Stimulated activated CD4-positive, alpha-beta T cell treated with anti-CD3 and anti-CD28 coated beads, Interleukin-12 subunit alpha, Interleukin-12 subunit beta, amount 100 ng/mL, for 4 hours (primary cell): ENCODE results near the gene ADI1.
"Not testable (repeated sequence)": the region's sequence is repeated elsewhere in the genome, so short reads cannot be mapped to it uniquely, and the experiment has no call there.

Source experiments
- DNase-seq: peaks from one replicate; pipeline ENCODE4 v3.0.0-alpha.2; 2020

ADI1 gene

DNA sequence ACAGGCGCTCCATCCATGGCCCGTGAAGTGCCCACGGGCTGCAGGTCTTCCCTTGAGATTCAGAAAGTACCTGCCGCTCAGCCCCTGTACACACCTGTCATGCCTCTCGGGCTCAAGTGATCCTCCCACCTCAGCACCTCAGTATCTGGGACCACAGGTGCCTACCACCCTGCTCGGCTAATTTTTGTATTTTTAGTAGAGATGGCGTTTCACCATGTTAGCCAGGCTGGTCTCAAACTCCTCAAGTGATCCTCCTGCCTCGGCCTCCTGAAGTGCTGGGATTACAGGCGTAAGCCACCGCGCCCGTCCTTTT, 26.9 kb downstream of the ADI1 start:
- not testable (repeated sequence) for DNase-seq

DNA sequence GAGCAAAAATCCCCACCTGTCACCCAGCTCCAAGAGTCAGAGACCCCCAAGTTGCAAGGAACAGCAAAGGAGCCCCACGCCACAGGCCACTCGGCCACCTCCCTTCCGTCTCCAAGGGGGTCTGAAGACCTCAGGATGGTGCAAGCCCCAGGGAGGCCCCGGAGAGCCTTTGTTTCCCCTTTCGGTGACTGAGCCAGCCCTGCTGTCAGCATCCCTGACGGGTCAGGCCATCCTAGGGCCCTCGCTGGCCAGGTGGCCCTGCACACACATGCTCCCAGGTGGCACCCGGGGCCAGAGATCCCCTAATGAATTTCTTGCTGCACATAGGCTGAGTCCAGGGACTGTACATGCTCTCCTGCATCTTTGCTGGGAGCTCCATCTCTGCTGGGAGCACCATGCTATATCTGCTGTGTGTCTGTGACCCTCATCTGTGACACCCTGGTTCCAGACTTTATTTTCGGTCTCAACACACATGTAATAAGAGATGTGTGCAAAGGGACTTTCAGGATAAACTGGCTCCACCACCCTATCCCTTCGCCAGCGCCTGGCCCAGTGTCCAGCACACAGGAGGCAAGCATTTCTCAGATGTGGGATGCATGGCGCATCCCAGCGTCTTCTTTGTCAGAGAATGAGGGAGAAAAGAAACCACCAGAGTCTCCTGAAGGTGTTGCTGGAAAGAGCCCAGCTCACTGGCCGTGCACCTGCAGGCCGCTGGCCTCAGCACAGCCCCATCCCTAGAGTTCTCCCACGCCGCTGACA, 27.4 kb downstream of the ADI1 start:
- DNase-seq = no peak

DNA sequence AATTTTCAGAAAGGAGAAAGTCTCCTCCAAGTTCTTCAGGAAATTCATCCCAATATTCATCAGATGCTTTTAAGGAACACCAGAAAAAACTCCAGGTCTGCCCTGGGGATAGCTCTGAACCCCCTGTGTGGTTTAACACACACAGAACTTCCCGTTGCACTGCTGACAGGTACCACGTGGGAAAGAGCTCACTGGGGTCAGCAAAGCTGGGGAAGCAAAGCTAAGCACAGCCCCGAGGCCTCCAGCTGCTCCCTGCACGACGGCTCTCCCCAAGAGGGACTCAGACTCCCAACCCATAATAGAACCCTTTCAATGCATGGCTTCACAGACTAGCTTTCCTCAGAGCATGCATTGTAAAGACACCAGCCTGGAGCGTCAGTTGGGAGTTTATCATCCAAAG, 28.0 kb downstream of the ADI1 start:
- DNase-seq = no peak

DNA sequence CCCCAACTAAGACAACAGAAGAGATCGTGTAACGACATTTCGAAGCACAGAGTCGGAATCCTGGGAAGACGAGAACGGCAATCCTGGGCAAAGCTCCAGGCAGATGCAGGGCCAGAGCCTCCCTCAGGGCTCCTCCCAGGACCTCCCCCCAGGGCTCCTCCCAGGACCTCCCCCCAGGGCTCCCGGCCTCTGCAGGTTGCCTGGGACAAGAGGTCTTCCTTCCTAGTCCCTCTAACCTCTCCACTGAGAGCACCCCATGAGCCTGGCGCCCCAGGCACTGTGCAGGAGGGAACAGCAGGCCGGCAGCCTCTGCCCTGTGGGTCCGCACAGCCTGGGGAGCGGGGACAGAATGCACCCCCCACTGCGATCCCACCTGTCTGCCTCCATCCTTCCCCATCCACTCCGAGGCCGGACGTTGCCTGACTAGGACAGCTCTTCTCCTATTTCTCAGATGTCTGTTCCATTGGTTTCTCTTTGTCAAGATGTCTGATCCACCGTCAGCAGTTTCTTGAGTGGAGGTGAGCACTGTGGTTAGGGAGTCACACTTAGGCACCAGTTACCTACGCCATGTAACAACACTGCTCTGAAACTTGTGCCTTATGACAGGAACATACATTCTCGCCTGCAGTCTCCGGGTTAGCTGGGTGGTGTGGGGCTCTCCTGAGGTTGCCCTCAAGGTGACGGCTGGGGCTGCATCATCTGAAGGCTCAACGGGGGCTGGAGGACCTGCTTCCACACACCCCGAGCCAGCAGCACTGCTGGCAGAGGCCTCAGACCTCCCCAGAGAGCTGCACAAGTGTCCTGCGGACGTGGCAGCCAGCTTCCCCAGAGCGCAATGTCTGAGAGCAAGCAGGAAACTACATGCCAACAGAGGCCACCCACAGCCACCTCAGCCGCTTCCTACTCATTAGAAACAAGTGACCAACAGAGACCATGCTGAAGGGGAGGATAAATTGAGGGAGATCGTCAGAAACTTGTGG, 28.9 kb downstream of the ADI1 start:
- DNase-seq = no peak

DNA sequence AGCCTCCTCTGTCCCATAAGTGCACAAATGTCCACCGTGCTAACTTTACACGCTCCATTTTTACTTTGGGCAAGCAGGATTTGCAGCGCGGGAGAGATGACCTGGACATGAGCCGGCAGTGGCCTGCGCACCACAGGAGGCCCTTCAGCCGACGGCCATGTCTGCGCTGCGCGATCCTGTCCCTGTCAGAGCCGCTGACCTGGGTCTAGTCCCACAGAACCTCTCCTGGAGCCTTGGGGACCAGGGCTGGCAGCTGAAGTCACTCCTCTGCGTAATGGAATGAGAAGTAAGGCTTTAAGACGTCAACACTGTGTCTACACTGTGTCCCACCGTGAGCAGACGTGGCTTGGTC, 29.6 kb downstream of the ADI1 start:
- DNase-seq = no peak

DNA sequence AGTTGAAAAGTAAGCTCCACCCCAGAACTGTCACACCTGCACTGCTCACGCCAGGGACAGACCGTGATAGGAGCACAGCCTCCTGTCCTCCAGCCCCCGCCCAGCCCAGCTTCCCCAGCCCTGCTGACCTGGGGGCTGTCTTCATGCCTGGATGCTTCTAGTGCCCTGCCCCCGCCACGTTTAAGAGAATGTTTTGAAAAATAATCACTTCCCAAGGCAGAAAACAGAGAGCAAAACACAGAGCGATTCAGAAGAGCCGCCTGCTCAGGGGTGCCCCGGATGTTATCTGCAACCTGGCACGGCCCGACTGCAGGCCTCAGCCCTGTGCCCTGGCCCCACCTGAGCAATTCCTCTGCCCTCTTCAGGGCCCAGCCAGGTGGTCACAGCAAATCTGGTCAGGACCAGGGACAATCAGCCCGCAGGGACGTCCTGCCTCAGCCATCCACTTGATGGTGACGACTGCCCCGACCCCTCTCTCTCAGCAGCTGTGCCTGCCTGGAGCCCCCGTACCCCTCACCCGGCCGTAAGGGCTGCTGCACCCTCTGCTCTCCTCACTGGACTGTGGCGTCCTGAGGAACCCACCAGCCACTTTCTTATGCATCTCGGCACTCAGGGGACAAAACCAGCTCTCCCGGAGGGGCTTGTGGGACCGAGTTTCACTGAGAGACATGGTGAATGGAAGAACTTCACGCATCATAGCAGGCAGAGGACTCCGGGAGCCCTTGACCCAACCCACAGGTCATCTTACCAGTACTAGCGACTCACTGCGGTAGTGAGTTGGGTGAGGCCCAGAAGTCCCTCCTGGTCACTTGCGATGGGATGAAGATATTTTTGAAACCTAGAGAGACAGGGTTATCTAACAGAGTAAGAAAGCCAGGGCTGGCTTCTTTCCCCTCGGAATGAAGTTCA, 30.2 kb downstream of the ADI1 start:
- DNase-seq = no peak

DNA sequence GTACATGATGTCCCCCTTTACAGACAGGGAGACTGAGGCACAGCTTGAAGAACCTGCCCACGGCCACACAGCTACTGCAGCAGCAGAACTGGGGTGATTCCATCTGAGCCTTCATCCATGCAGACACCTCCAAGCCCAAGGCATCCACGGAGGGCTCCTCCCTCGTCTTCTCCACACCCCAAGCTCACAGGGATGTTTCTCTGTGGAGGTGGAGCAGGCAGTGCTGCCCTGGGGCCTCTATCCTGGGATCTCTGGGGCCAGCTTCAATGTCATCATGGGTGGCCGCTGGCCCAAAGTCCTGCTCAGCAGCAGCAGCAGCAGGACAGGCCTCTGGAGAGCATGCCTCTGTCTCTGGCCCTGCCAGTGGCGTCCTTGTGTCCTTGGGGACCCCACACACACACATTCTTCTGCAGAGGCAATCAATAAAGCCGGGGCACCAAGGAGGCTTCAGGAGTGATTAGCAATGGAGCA, 31.2 kb downstream of the ADI1 start:
- DNase-seq = no peak

DNA sequence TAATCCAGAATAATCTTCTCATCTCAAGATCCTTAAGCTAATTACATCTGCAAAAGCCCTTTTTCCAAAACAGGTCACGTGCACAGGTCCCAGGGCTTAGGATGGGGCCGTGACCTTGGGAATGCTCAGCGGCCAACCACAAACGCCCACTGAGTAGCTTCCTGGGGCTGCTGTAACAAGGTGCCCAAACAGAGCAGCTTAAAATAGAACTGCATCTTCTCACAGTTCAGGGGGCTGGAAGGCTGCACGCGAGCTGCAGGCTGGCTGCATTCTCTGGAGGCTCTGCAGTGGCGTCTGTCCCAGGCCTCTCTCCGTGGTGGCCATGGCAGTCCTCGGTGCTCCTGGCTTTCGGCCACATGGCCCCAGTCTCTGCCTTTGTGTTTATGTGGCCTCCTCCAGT, 31.9 kb downstream of the ADI1 start:
- DNase-seq = no peak

DNA sequence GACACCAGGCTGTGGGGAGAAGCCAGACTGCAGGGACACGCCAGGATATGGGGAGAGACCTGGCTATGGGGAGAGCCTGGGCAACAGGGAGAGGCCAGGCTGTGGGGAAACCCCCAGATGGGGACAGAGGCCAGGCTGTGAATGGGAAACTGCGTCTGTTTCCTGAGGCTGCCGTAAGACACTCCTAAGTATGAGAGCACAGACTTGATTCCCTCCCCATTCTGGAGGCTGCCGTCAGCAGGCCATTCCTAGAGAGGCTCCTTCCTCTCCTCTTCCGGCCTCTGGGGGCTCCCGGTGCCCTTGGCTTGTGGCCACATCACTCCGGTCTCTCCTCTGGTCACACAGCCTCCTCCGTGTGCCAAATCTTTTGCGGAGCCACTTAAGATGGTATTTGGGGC, 32.3 kb downstream of the ADI1 start:
- DNase-seq = no peak

DNA sequence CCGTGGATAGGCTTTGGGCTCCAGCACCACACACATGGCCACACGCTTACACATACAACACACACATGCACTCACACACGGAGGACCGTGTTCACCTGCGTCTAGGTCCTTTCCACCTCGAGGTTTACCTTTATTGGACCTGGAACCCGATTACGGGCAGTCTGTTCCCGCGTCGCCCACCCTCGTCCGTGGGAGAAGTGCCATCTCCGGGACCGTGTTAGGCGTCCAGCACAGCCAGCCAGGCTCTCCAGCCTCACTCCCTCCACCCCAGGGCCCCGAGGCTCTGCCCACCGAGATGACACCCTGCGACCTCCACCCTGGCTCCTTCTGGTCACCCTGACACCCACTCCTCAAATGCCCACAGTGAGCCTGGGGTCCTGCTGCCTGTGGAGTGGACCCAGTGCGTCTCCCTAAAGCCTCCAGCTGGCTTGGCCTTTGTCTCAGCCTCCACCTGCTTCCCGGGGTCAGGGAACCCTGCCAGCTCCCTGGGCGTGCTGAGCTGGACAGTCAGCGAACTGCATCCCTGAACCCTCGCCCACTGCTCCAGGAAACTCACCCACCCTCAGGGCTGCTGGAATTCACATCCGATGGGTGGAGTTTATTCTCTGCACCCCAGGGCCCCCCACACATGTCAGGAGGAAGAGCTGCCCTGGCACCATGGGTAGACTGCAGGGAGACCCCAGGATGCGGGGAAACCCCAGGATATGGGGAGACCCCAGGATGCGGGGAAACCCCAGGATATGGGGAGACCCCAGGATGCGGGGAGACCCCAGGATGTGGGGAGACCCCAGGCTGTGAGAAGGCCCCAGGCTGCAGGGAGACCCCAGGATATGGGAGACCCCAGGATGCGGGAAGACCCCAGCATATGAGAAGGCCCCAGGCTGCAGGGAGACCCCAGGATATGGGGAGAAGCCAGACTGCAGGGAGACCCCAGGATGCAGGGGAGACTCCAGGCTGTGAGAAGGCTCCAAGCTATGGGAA, 33.0 kb downstream of the ADI1 start:
- DNase-seq = no peak

DNA sequence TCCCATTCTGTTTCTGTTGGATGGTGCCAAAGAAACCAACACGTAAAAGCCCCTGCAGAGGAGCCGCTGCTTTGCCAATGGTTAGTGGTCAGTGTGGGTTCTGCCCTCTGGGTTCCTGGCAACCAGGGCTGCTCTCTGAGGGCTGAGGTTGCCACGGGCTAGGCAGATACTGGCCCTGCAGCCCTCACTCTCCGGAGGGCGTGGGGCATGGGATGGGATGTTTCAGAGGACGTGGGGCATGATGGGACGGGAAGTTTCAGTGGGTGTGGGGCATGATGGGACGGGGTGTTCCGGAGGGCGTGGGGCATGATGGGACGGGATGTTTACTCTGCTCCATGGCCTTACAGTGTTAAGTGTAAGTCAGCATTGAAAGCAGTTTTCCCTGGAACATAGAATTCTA, 34.2 kb downstream of the ADI1 start:
- no peak for DNase-seq

DNA sequence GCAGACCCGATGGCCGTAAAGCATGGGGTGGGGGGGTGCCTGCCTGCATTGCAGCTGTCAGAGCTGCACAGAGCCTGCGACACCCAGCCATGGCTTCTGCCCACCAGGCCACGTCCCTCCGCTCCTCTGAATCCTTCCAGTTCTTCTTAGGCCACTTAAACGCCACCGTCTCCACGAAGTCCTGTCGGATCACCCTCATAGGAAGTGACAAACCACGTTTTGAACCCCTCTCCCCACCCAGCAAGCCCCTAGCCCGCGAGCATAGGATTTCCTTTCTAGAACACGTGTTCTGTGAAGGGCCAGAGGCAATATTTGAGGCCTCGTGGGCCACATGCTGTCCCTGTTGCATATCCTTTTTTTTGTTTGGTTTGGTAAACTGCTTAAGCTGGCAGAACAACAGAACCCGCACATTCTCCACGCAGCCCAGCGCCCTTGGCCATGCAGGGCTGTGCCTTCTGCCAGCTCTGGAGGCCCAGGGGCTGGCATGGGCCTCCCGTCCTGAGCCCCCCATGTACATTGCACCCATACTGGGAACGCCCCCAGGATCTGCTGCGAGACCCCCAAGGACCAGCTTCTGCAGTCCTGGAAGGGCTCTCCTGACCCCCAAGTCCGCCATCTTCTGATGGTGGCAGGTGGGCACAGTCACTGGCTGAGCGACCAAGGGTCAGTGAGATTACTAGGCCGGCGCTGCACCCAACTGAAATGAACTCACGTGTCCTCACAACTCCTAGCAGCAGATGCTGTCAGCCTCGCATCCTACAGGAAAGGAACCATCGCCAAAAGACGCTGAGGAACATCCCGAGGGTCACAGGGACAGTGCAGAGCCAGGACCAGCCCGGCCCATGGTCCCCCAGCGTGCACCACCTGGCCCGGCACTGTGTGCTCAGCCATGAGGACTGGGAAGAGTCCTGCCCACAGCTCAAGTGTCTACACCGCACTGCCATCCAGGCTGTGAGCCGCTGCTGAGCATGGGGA, 35.1 kb downstream of the ADI1 start:
- DNase-seq = no peak

DNA sequence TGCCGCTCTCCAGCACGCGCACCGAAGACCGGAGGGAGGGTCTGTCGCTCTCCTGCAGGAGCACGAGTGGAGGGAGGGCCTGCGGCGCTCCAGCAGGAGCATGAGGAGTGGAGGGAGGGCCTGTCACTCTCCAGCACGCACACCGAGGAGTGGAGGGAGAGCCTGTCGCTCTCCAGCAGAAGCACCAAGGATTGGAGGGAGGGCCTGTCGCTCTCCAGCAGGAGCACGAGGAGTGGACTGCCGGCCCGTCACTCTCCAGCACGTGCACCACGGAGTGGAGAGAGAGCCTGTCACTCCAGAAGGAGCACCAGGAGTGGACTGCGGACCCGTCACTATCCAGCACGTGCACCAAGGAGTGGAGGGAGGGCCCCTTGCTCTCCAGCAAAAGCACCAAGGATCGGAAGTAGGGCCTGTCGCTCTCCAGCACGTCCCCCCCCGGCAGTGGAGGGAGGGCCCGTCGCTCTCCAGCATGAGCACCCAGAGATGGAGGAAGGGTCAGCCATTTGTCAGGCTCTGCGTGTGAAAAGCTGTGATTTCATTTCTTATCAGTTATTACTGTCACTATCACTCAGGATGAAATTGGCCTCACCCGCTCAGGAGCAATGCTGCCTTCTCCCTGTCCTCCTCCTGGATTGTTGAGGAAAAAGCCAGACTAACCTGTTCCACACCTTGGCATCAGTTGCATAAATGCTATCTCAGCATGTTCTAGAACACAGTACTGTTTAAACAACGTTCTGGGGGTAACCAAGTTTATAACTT, 35.9 kb downstream of the ADI1 start:
- no peak for DNase-seq

DNA sequence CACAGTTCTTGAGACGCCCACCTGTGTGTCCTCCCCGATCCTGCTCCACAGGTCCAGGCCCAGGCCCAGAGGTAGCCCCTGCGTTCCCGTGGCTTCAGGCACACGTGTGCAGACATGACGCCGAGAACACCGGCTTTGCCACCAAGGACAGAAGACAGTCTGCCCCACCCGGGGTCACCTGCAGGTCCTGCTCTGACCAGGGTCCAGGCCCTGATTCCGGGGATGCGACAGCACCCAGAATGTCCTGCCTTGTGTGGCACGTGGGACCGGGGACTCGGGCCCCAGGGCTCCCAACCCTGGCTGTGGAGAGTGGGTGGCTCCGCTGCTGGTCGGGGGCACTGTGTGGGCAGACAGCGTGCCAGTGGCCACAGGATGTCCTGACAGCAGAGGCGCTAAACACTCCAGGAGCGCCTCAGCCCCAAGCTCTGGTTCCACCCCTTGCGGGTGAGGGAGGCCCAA, 36.9 kb downstream of the ADI1 start:
- DNase-seq = no peak

DNA sequence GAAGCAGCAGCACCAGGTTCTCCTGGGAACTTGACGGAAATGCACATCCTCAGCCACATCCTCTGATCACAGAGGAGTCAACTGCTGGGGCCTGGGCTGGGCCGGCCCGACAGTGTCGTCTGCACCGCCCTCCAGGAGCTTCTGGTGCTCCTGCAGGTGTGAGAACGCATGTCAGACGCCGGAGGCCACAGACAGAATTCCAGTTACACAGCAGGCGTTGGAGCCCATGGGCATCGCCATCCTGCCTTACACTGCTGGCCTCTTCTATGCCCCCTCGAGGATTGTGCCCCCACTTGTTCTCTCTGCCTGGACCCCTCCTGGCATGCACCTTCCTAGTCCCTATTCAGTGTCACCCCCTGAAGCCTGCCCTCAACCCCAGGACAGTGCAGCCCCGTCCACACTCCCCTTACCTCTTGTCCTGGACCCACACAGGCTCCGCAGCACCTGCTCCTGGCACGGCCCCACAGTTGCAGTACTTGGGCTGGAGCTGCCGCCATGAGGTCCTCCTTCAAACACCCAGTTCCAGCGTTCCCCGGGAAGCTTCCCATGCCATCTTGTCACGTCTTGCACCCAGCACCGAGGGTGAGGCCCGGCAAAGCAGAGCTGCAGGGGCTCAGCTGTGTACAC, 37.5 kb downstream of the ADI1 start:
- no peak for DNase-seq

DNA sequence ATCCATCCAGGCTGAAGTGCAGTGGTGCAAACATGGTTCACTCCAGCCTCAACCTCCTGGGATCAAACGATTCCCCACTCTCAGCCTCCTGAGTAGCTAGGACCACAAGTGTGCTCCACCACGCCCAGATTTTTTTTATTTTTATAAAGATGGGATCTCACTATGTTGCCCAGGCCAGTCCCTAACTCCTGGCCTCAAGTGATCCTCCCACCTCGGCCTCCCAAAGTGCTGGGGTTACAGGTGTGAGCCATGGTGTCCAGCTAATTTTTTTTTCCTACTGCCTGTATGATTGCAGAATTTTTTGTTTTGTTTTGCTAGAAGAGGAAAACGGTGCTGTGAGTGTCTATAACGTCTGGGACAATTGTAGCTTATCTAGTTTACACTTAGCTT, 38.3 kb downstream of the ADI1 start:
- no peak for DNase-seq

DNA sequence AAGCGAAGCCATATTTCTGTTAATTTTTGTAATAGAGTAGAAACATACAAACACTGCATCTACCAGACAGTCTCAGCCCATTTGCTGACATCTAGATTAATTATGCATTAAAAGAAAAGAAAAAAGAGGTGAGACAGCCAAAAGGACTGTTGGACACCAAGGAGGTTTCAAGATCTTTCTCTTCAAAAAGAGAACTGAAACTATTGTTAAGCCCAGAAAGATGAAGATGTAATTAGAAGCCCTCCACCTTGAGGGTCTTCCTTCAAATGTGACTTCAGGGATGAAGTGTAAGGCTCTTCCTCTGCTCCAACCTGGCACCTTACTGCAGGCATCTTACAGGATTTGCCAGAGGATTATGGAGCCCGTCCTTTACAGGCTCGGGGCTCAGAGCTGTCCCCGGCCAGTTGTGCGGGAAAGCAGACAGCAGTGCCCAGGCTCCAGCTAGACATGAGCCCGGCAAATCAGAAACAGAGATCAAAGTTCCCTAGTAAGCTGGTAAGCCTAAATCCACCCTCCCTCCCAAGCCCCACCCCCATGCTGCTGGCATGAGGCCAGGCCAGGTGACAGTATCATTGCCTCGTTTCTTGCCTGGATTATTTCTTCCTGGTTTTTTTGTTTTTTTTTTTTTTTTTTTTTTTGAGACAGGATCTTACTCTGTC, 38.9 kb downstream of the ADI1 start:
- peak; percentile 18 for DNase-seq

DNA sequence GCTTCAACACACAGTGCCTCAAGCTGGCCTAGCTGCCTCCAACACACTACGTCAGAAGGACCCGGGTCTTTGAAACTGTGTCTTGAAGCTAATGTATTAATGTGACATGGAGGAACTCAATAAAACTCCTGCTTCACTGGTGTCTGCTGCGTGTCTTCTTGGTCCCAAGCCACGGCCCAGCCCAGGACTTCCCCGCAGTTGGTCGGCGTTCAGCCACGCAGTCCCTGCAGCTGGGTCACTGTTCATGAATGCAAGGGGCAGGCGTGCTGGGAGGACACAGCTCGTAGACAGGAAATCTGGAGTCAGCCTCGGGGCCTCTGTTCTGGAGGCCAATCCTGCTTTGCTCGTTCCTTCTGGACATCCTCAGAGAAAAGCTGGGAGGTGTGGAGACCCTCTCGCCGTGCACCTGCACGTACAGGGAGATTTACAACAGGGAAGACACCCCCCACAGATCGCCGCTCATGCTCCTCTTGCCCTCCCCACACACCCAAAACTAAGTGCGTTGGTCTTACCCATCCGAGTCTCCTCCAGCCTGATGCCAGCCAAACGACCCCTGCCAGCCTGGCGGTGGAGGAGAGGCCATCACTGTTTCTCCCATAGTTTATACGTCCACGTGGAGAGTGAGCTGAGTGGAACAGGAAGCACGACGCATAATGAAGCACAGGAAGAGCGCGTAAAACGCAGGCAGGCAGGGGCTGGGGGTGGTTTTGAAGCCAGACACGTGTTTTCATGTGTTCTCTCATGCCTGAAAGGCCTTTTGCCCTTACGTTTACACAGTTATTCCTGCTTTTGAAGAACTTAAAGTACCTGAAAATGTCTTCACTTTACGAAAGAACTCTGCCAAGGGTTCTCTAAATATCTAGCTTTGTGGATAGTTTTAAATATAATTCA, 39.7 kb downstream of the ADI1 start:
- no peak for DNase-seq
